GM18502 (cell line): ENCODE results near the gene SMARCAL1.

Experiments
- ATAC-seq: cut with Tn5 transposase; IDR thresholded peaks from one replicate; pipeline ENCODE4 v1.9.1; 2021; ENCODE audit warnings: mild to moderate bottlenecking; ENCODE audit not compliant: unreplicated experiment, poor library complexity

Gene SMARCAL1

DNA sequence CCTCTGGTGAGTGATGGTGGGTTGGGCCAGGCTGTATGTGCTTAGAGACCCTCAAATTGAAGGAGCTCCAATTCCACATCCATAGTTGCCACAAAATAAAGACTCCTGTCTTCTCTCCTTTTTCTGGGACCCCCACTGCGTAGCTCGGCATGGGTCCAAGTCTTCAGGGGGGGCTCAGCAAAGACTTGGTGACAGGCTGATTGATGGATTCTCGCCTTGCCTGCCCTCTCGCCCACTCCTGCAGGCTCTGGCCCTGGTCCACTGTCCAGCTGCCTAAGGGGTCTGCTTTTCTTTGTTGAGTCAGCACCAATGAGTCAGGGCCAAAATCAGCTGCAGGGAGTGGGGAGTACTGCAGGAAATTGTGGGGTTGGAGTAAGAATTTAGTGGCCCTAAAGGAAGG lies 107.8 kb downstream of the SMARCAL1 start:
- no peak for ATAC-seq

DNA sequence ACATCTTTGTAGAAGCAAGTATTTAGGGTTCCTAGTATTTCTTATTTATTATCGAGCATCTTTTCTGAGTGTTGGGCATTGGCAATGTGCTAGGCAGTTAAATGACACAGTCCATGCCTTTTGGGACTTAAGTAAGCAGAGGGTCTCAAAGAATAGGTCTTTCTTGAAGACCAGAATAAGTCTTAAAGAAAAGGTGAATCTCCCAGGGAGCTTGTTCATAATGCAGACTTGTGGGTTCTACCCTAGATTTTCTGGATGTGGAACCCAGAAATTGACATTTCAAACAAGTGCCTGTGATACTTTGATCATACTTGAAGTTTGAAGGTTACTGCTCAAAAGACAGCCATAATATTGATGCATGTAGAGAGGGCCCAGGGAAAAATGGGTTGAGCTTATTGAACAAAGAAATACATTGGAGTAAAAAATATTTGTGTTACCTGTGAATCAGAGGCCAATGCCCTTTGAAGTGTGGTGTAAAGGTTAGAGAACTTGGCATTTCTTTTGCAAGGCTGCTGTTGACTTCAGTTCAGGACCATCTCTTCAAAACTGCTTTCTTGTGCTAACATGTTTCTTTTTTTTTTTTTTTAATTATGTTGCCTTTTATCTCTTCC lies 110.7 kb downstream of the SMARCAL1 start:
- no peak for ATAC-seq

DNA sequence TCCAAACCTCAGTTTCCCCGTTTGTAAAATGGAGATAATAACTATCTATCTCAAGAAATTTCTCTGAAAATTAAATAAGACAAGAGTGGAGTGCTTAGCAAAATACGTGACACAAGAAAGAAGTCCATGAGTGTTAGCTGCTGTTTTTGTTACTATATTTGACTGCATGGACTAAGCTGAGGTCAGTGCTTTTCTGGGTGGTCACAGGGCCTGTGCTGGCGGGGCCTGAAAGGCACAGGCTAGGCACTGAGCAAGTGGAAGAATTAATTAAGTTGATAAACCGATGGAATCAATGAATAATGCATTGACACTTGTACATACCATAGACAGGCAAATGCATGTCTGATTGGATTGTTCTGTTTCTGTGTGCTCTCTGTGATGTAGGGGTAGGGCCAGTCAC lies 113.7 kb downstream of the SMARCAL1 start:
- no peak for ATAC-seq

DNA sequence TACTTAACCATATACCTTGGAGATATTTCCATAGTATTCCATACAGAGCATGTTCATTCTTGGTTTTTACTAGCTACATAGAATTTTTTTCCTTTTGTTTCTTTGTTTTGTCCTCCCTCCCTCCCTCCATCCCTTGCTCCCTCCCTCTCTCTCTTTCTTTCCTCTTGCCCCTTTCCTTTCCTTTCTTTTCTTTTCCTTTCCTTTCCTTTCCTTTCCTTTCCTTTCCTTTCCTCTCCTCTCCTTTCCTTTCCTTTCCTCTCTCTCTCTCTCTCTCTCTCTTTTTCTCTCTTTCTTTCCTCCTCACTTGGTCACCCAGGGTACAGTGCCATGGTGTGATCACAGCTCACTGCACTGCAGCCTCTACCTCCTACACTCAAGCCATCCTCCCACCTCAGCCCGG lies 114.7 kb downstream of the SMARCAL1 start:
- ATAC-seq = no peak

DNA sequence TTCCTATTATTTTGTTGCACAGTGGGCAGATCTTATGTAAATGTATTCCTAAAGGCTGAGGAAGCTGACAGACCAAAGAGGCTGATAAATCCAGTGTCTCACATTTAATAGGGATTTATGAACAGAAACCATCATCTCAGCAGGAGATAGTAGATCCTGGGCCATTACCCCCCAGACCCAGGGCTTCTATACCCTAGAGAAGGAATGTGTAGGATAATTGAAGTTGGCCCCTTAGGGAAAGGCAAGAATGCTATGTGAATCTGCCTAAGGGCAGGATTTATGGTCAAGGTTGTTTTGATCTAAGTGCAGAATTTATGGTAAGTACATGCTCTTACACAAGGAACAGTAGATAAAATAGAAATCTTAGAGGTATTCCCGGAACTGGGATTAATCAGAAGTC lies 115.3 kb downstream of the SMARCAL1 start:
- no peak for ATAC-seq

DNA sequence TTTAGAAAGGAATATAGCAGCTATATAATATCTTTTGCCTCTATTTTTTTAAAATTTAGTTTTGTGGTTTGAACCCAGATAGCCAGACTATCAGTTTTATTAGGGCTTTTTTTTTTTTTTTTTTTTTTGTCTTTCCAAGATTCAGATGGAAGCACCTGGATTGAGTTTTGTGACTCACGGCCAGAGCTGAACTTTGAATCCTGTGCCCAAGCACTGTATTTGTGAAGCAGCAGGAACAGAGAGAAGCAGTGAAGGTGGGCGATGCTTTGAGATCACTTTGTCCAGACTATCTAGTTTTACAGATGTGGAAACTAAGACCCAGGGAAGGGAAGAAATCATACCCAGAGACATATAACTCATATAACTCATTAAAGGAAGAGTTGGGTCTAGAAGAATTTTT lies 120.3 kb downstream of the SMARCAL1 start:
- ATAC-seq = no peak
